GM23248 (cell line): ENCODE data around the gene TRAF4. TPM values are rescaled to one million over a fixed set of nuclear protein-coding genes. Genes with fewer than 3 reads are reported as not detected.
A peak's percentile ranks its signal among the peaks of the same experiment; 100 is the strongest.

Experiments
- DNase-seq: peaks from one replicate; pipeline ENCODE4 v3.0.0-alpha.2; 2015
- H2AFZ ChIP-seq: fragments of 200-600 bp; sonication (generic); 2 replicates; pipeline ENCODE4 v1.6.1; 2016; ENCODE audit warnings: antibody characterized with exemption
- H3F3A ChIP-seq: fragments of 200-600 bp; sonication (generic); 2 replicates; pipeline ENCODE4 v1.6.1; 2016; ENCODE audit warnings: mild to moderate bottlenecking, antibody characterized with exemption, mixed run types; ENCODE audit not compliant: insufficient read depth
- H3K27ac ChIP-seq: fragments of 200-600 bp; sonication (generic); 2 replicates; pipeline ENCODE4 v1.5.1; 2016; ENCODE audit warnings: mild to moderate bottlenecking
- H3K27me3 ChIP-seq: fragments of 200-600 bp; sonication (generic); replicated peaks from 2 replicates; pipeline ENCODE4 v1.6.1; 2016; ENCODE audit warnings: mild to moderate bottlenecking; ENCODE audit not compliant: insufficient read depth
- H3K36me3 ChIP-seq: fragments of 200-600 bp; sonication (generic); 2 replicates; pipeline ENCODE4 v1.6.1; 2016; ENCODE audit warnings: low read depth, mild to moderate bottlenecking
- H3K4me1 ChIP-seq: fragments of 200-600 bp; sonication (generic); 2 replicates; pipeline ENCODE4 v1.6.1; 2016; ENCODE audit warnings: mild to moderate bottlenecking; ENCODE audit not compliant: insufficient read depth
- H3K4me2 ChIP-seq: fragments of 200-600 bp; sonication (generic); one replicate; pipeline ENCODE4 v1.6.1; 2016; ENCODE audit warnings: mild to moderate bottlenecking; ENCODE audit not compliant: unreplicated experiment
- H3K4me3 ChIP-seq: fragments of 200-600 bp; sonication (generic); 2 replicates; pipeline ENCODE4 v1.5.1; 2016; ENCODE audit warnings: mild to moderate bottlenecking
- H3K79me2 ChIP-seq: fragments of 200-600 bp; sonication (generic); 2 replicates; pipeline ENCODE4 v1.6.1; 2016; ENCODE audit warnings: mild to moderate bottlenecking; ENCODE audit not compliant: insufficient read depth
- H3K9ac ChIP-seq: fragments of 200-600 bp; sonication (generic); 2 replicates; pipeline ENCODE4 v1.6.1; 2016; ENCODE audit warnings: mild to moderate bottlenecking
- H3K9me2 ChIP-seq: fragments of 200-600 bp; sonication (generic); 2 replicates; pipeline ENCODE4 v1.6.1; 2016; ENCODE audit warnings: mixed run types, mild to moderate bottlenecking, moderate library complexity; ENCODE audit not compliant: insufficient read depth
- H3K9me3 ChIP-seq: fragments of 200-600 bp; sonication (generic); one replicate; pipeline ENCODE4 v1.6.1; 2017; ENCODE audit warnings: low read depth
- H4K20me1 ChIP-seq: fragments of 200-600 bp; sonication (generic); 2 replicates; pipeline ENCODE4 v1.6.0; 2016; ENCODE audit not compliant: insufficient read depth
- EZH2 ChIP-seq: fragments of 200-600 bp; sonication (generic); IDR thresholded peaks from 2 replicates; pipeline ENCODE4 v1.6.1; 2018; ENCODE audit warnings: antibody characterized with exemption, mild to moderate bottlenecking; ENCODE audit not compliant: insufficient read depth, poor library complexity, severe bottlenecking
- EZH2phosphoT487 ChIP-seq: fragments of 200-600 bp; sonication (generic); IDR thresholded peaks from 2 replicates; pipeline ENCODE4 v1.6.1; 2018; ENCODE audit warnings: antibody characterized with exemption, moderate library complexity, mild to moderate bottlenecking, low read depth; ENCODE audit not compliant: insufficient read depth
- WGBS, 2 experiments: methylation state at CpG; one replicate each; pipeline ENCODE4 v1.1.6; 2015 to 2017; ENCODE audit warnings: low lambda C conversion rate in 2 of 2, low coverage in 1 of 2; ENCODE audit errors: missing lambda C conversion rate in 2 of 2; 5-methylcytosine and 5-hydroxymethylcytosine counted together
- in situ Hi-C: fragments of 300-500 bp; cut with MboI; formaldehyde crosslinking; loops from 2 replicates; pipeline ENCODE4 v1.15.0; 2020
- polyA plus RNA-seq: library from polyadenylated mRNA; unstranded; fragments of >200 nt; fragmentation: Nextera tagmentation; extraction: Ambion mirVana; gene quantifications from 2 replicates; pipeline ENCODE4 v1.2.1, GENCODE V29; 2016
- total RNA-seq: library from RNA; depleted of rRNA; stranded (reverse); fragments of >200 nt; shearing (Covaris generic); gene quantifications from 2 replicates; pipeline ENCODE4 v1.2.3, GENCODE V29; 2014

TRAF4 gene
- total and polyA plus RNA-seq, 2 experiments from 2014 or later = 23.5 to 30.3 TPM

GRCh38 chr17:28744104-28744971 lies 527 bp downstream of the TRAF4 start:
- Histone ChIP-seq H4K20me1 (no peaks in the 10 kb centered on the region), H3K27me3 (no peaks in the 10 kb centered on the region), H3K27ac (peak overlapping the region; percentile 93), H3K9me3 (no peaks in the 10 kb centered on the region), H3K4me2 (peak overlapping the region; percentile 90), H3K9ac (peak overlapping the region; percentile 91), H3K4me1 (peaks cover 21% of the 10 kb centered on the region), H2AFZ (peak overlapping the region; percentile 4; the same call in 1 of the 2 replicates), H3K4me3 (peak overlapping the region; percentile 86), H3K79me2 (peaks cover 46% of the 10 kb centered on the region), H3K9me2 (no peaks in the 10 kb centered on the region), H3F3A (peaks cover 14% of the 10 kb centered on the region; the same call in 1 of the 2 replicates), H3K36me3 (no peaks in the 10 kb centered on the region; the same call in 1 of the 2 replicates)
- peak; percentile 53 for DNase-seq
- 5 to 8% methylated on average over 40 to 56 of the region's 61 CpGs for WGBS, 2 experiments
- in situ Hi-C loops = no loop called here
- TF ChIP-seq EZH2 (no peak), EZH2phosphoT487 (no peak)

GRCh38 chr17:28744972-28745785 lies 1.4 kb downstream of the TRAF4 start:
- in situ Hi-C loops = no loop called here
- Histone ChIP-seq H3K36me3 (no peaks in the 10 kb centered on the region; the same call in 1 of the 2 replicates), H3K27ac (peak overlapping the region; percentile 93), H3K4me3 (peak overlapping the region; percentile 86), H3K79me2 (peaks cover 47% of the 10 kb centered on the region), H2AFZ (peak overlapping the region; percentile 4; the same call in 1 of the 2 replicates), H3K9ac (peak overlapping the region; percentile 91), H3K4me1 (peaks cover 21% of the 10 kb centered on the region), H3F3A (peaks cover 14% of the 10 kb centered on the region; the same call in 1 of the 2 replicates), H3K4me2 (peak overlapping the region; percentile 90), H4K20me1 (no peaks in the 10 kb centered on the region), H3K9me3 (no peaks in the 10 kb centered on the region), H3K9me2 (no peaks in the 10 kb centered on the region), H3K27me3 (no peaks in the 10 kb centered on the region)
- WGBS, 2 experiments = 2 to 10% methylated on average over 18 to 30 of the region's 31 CpGs
- DNase-seq = peak; percentile 80
- TF ChIP-seq EZH2phosphoT487 (no peak), EZH2 (no peak)

- Histone ChIP-seq H4K20me1 (no peaks in the 10 kb centered on the region), H3K4me3 (peak overlapping the region; percentile 86), H3K9me3 (no peaks in the 10 kb centered on the region), H3K79me2 (peaks cover 54% of the 10 kb centered on the region), H3K9ac (peak overlapping the region; percentile 91), H3K36me3 (no peaks in the 10 kb centered on the region; the same call in 1 of the 2 replicates), H2AFZ (no peak overlapping the region), H3F3A (peaks cover 21% of the 10 kb centered on the region; the same call in 1 of the 2 replicates), H3K4me1 (peaks cover 21% of the 10 kb centered on the region), H3K9me2 (no peaks in the 10 kb centered on the region), H3K27me3 (no peaks in the 10 kb centered on the region), H3K4me2 (peak overlapping the region; percentile 90), H3K27ac (0 out of 2 replicates have a peak overlapping the region, but pooled peaks have one; percentile 0)
- TF ChIP-seq EZH2phosphoT487 (no peak), EZH2 (no peak)
- DNase-seq = peak; percentile 74
- in situ Hi-C loops = no loop called here
- WGBS, 2 experiments = 83 to 88% methylated on average over 4 of the region's 4 CpGs
Measured at GRCh38 chr17:28745786-28746411, 2.1 kb downstream of the TRAF4 start.
